AG09309 (cell line): ENCODE data around the gene NXPH1.

ENCODE experiments used
- DNase-seq: peaks from one replicate; pipeline ENCODE4 v3.0.0-alpha.2; 2010; ENCODE audit warnings: low read depth
- H3K4me3 ChIP-seq: 2 replicates; pipeline ENCODE4 v1.5.1; 2011; ENCODE audit warnings: mild to moderate bottlenecking, low read depth, low read length, moderate library complexity; ENCODE audit not compliant: control insufficient read depth
- TF ChIP-seq, protein P1 (sequence below): IDR thresholded peaks from 2 replicates; pipeline ENCODE4 v1.5.1; 2011; ENCODE audit warnings: mild to moderate bottlenecking, low read depth, low read length, inconsistent platforms; ENCODE audit not compliant: insufficient read depth, control insufficient read depth; ENCODE audit errors: missing control alignments

Gene NXPH1

DNA sequence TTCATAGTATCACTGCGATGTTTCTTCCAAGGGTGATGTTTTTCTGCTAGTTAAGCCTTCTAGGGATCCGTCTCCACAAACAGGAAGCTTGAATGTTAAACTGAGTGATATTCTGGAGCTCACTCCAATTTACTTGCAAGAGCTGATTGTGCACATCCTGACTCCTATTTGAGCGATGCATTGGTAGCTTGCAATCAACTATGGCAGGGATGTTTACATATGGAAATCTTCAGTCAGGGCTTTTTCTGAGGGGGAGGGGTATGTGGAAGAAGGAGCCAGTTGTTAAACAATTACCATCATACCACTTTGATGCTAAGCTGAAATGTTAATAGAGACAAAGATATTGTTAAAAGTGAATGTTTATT, 43.2 kb upstream of the NXPH1 start:
- TF ChIP-seq, protein P1, sequence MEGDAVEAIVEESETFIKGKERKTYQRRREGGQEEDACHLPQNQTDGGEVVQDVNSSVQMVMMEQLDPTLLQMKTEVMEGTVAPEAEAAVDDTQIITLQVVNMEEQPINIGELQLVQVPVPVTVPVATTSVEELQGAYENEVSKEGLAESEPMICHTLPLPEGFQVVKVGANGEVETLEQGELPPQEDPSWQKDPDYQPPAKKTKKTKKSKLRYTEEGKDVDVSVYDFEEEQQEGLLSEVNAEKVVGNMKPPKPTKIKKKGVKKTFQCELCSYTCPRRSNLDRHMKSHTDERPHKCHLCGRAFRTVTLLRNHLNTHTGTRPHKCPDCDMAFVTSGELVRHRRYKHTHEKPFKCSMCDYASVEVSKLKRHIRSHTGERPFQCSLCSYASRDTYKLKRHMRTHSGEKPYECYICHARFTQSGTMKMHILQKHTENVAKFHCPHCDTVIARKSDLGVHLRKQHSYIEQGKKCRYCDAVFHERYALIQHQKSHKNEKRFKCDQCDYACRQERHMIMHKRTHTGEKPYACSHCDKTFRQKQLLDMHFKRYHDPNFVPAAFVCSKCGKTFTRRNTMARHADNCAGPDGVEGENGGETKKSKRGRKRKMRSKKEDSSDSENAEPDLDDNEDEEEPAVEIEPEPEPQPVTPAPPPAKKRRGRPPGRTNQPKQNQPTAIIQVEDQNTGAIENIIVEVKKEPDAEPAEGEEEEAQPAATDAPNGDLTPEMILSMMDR, result no peak
- no peak for DNase-seq
- H3K4me3 ChIP-seq, result no peak overlapping the region

DNA sequence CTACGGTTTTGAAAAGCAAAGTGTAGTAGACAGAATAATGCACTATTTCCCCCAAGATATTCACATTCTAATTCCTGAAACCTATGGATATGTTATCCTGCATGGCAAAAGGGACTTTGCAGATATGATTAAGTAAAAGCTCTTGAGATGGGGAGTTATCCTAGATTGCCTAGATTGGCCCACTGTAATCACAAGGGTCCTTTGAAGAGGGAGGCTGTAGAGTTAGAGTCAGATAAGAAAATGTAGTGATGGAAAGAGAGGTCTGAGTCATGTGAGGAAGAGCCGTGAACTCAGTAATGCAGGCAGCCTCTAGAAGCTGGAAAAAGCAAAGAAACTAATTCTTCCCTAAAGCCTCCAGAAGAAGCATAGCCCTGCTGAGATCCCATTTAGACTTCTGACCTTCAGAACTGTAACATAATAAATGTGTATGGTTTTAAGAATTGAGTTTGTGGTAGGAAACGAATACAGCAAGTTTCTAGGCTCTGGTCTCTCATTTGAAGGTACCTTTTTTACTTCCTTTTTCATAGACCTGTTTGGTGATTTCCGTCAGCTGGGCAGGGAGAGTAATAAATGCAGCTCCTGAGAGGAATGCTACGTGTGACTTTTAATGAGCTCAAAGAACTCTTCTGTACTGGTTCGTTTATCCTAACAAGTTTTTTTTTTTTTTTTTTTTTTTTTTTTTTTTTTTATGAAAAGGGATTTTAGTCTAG, 41.9 kb upstream of the NXPH1 start:
- TF ChIP-seq, protein P1, result no peak
- no peak overlapping the region for H3K4me3 ChIP-seq
- no peak for DNase-seq

DNA sequence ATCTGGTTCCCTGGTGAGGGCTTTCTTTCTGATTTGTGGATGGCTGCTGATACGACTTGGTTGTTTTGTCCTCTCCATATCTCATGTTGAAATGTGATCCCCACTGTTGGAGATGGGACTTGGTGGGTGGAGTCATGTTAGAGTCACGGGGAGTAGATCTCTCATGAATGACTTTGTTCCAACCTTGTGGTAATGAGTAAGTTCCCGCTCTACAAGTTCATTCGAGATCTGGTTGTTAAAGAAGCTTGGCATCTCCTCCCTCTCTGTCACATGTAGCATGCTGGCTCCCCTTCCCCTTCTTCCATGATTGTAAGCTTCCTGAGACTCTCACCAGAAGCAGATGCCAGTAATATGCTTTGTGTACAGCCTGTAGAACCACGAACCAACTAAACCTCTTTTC, 37.1 kb upstream of the NXPH1 start:
- no peak overlapping the region for H3K4me3 ChIP-seq
- DNase-seq, result no peak
- TF ChIP-seq, protein P1, result no peak

DNA sequence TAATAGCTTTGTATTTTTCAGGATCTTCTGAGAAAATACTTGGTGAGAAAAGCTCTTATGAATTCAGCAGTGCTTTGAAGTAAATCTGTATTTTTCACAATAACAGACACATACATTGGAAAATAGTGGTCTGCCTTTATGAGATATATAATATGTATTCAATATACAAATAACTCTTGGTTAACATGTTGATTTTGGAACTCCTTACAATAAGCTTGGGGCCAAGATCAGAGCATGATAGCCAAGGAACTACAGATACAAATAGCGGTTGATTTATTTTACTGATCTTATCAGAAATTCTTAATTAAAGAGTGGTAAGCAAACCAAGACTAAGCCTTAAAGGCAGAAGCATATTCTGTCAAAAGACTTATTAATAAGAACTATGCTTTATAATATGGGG, 24.5 kb upstream of the NXPH1 start:
- no peak for DNase-seq
- TF ChIP-seq, protein P1, result no peak
- H3K4me3 ChIP-seq, result no peak overlapping the region

DNA sequence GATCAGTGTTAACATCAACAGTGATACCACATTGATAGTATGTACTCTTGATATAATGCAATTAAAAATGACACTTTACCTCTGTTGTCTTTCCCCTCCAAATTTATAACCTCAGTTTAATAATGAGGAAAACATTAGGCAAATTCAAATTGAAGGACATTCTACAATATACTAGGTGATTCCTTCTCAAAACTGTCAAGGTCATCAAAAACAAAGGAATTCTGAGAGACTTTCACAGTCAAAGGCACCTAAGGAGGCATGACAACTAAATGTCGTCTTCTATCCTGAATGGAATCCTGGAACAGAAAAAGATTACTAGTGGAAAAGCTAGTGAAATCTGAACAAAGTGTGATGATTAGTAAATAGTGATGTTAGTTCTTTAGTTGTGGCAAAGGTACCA, 22.3 kb upstream of the NXPH1 start:
- no peak overlapping the region for H3K4me3 ChIP-seq
- TF ChIP-seq, protein P1, result no peak
- no peak for DNase-seq

DNA sequence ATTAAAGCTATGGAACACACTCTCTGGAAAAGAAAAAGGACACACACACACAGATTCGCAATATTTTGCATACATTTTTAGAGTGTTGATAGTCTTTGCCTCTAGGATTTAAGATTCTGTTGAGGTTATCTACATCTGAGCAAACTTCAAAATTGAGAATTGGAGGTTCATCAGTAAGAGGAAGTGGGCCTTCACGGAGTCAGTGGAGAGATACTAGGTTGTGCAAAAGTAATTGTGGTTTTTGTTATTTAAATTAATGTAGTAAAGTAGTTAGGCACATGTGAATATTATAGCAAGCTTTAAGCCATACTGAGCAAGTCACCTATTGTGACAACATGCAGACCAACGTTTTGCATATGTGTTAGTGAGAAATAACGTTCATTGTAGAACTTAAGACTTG, 19.8 kb upstream of the NXPH1 start:
- no peak for DNase-seq
- TF ChIP-seq, protein P1, result no peak

More for the DNA sequence above, 19.8 kb upstream of the NXPH1 start:
- no peak overlapping the region for H3K4me3 ChIP-seq
